OCI-LY3 (cell line): ENCODE measurements around the gene TTLL9.
A peak's percentile ranks its signal among the peaks of the same experiment; 100 is the strongest.

ENCODE experiments used
- CTCF ChIP-seq: fragments of 200-600, 300-600 bp; sonication (generic); IDR thresholded peaks from 2 replicates; pipeline ENCODE4 v1.5.1; 2014; ENCODE audit warnings: antibody characterized with exemption, low read length, low read depth
- EZH2phosphoT487 ChIP-seq: fragments of 200-600 bp; shearing (Covaris generic); IDR thresholded peaks from 2 replicates; pipeline ENCODE4 v1.6.1; 2018; ENCODE audit warnings: antibody characterized with exemption, mixed run types, low read depth

- TF ChIP-seq CTCF (peak; percentile 20; the same call in 1 of the 2 replicates), EZH2phosphoT487 (no peak)
Measured at GRCh38 chr20:31868853-31869672, 1.4 kb upstream of the TTLL9 start.
